Transverse colon (tissue), 3 donors: Measurements from ENCODE around the gene CEACAM1.

Experiments
- POLR2A ChIP-seq: fragments of 450-650 bp; IDR thresholded peaks from one replicate; pipeline ENCODE4 v1.6.1; 2016; ENCODE audit warnings: antibody characterized with exemption, mild to moderate bottlenecking, moderate library complexity
- TF ChIP-seq, protein P1 (sequence below), 5 experiments: fragments of 200-600 bp in 3 of 5; fragments of 450-650 bp in 2 of 5; sonication (generic) in 3 of 5; IDR thresholded peaks; 1 replicate in 2 of 5; 2 replicates in 3 of 5; pipeline ENCODE4 v1.5.1; 2016 to 2017; ENCODE audit warnings: antibody characterized with exemption in 5 of 5, inconsistent platforms in 3 of 5, mild to moderate bottlenecking in 2 of 5, moderate library complexity in 1 of 5

DNA sequence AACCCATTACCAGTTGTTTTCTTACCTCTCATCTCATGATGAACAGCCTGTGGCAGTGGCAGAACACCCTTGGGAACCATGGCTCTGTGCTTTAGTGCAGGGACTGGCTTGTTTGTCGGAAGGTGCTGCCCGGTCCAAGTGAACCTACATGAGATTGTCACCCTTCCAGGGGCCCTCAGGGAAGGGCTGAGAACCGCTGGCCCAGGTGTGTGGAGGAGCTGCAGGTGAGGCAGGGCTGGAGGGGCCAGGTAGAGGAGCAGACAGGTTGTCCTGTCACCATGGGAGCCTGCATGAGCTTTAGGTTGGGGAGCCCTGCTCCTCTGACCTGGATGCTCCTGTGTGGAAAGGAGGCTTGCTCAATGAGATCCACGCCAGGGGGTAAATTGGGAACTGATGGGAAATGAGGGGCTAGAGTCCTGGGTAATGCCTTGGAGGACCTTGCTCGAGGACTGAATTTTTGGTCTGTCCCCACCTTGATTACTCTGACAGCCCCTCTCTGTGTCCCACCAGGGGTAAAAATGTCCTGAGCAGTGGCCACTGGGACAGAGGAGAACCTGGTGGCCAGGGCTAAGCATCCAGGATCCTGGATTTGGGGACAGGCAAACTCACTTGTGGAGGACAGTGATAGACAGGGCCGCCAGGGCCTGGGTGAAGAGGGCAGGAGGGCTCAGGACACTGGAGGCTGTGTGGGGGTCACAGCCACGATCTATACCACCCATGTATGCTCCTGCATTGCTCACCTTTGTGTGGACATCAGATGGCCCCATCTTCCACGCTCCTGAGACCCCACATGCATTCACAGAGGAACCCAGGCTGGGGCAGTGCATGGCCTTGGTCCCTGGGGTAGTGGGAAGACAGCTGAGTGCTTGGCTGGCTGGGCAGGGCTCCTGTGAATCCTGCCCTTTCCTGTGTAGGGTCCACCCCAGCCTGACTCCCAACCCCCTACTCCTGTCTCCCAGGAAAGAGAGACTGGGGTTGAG is 24.1 kb upstream of the CEACAM1 start:
- TF ChIP-seq, protein P1, sequence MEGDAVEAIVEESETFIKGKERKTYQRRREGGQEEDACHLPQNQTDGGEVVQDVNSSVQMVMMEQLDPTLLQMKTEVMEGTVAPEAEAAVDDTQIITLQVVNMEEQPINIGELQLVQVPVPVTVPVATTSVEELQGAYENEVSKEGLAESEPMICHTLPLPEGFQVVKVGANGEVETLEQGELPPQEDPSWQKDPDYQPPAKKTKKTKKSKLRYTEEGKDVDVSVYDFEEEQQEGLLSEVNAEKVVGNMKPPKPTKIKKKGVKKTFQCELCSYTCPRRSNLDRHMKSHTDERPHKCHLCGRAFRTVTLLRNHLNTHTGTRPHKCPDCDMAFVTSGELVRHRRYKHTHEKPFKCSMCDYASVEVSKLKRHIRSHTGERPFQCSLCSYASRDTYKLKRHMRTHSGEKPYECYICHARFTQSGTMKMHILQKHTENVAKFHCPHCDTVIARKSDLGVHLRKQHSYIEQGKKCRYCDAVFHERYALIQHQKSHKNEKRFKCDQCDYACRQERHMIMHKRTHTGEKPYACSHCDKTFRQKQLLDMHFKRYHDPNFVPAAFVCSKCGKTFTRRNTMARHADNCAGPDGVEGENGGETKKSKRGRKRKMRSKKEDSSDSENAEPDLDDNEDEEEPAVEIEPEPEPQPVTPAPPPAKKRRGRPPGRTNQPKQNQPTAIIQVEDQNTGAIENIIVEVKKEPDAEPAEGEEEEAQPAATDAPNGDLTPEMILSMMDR (IDR thresholded peaks at IDR 0.05), result no peak
- no peak for TF ChIP-seq POLR2A
